Endothelial cell of umbilical vein (primary cell): ENCODE data around the gene ETV7. TPM values are rescaled to one million over a fixed set of nuclear protein-coding genes. Genes with fewer than 3 reads are reported as not detected.

Experiments
- BruUV-seq: library from RNA; stranded (reverse); fragments of 400-500 nt; replicated peaks from 2 replicates; lab custom pipeline; 2021; lab: Mats Ljungman, UMichigan
- CTCF ChIA-PET: fragments of 300-600, 350-600 bp; sonication (Branson Sonifier 250); formaldehyde crosslinking; loops from one replicate; lab custom pipeline; 2021; ENCODE audit warnings: antibody characterized with exemption, inconsistent platforms; lab: Charles Lee
- POLR2A ChIA-PET: fragments of 300-600, 350-600 bp; sonication (Branson Sonifier 250); formaldehyde crosslinking; loops from one replicate; lab custom pipeline; 2021; ENCODE audit warnings: antibody characterized with exemption, inconsistent platforms; lab: Charles Lee
- DNase-seq: peaks from one replicate; pipeline ENCODE4 v3.0.0-alpha.2; 2011; ENCODE audit warnings: low read depth, low spot score
- FAIRE-seq: peaks from 2 replicates; lab custom pipeline; 2011; peaks lifted over from hg19 to GRCh38; lab: Jason Lieb, UNC
- H2AFZ ChIP-seq: 2 replicates; pipeline ENCODE4 v1.6.0; 2012; ENCODE audit warnings: low read depth, low read length, control low read depth, inconsistent platforms
- H3K27ac ChIP-seq: 2 replicates; pipeline ENCODE4 v1.5.1; 2011; ENCODE audit warnings: low read depth, mild to moderate bottlenecking, control low read depth, low read length, moderate library complexity; ENCODE audit not compliant: insufficient read depth
- H3K27me3 ChIP-seq, 2 experiments: 2 replicates each; pipeline versions ENCODE4 v1.6.0 to v1.6.1; 2011; ENCODE audit warnings: low read length in 2 of 2, mixed read lengths in 1 of 2; ENCODE audit not compliant: control insufficient read depth in 2 of 2, insufficient read depth in 2 of 2
- H3K36me3 ChIP-seq, 2 experiments: 2 replicates in 1 of 2; 3 replicates in 1 of 2; pipeline ENCODE4 v1.5.1; 2011; ENCODE audit warnings: low read length in 2 of 2, mild to moderate bottlenecking in 1 of 2, moderate library complexity in 1 of 2; ENCODE audit not compliant: control insufficient read depth in 2 of 2, insufficient read depth in 2 of 2; ENCODE audit errors: extremely low read depth in 1 of 2
- H3K4me1 ChIP-seq: 3 replicates; pipeline ENCODE4 v1.5.1; 2011; ENCODE audit warnings: mild to moderate bottlenecking, low read length; ENCODE audit not compliant: control insufficient read depth, insufficient read depth; ENCODE audit errors: extremely low read depth
- H3K4me2 ChIP-seq: 2 replicates; pipeline ENCODE4 v1.6.1; 2011; ENCODE audit warnings: low read length, control low read depth, mixed read lengths; ENCODE audit not compliant: insufficient read depth
- H3K4me3 ChIP-seq, 3 experiments: fragments of 200-600 bp in 1 of 3; sonication (generic), shearing (Covaris generic) in 1 of 3; replicated peaks in 1 of 3; 2 replicates each; pipeline ENCODE4 v1.5.1; 2011 to 2016; ENCODE audit warnings: control low read depth in 3 of 3, low read length in 3 of 3, mild to moderate bottlenecking in 2 of 3, inconsistent platforms in 1 of 3, low read depth in 1 of 3, moderate library complexity in 1 of 3; ENCODE audit not compliant: insufficient read depth in 1 of 3
- H3K79me2 ChIP-seq: 2 replicates; pipeline ENCODE4 v1.6.0; 2012; ENCODE audit warnings: low read length, inconsistent platforms; ENCODE audit not compliant: control insufficient read depth, insufficient read depth
- H3K9ac ChIP-seq: replicated peaks from 2 replicates; pipeline ENCODE3; 2011; ENCODE audit warnings: low read length, control low read depth; ENCODE audit not compliant: insufficient read depth; ENCODE audit errors: extremely low read depth
- H3K9me1 ChIP-seq: replicated peaks from 3 replicates; pipeline ENCODE4 v1.6.0; 2011; ENCODE audit warnings: mild to moderate bottlenecking, low read length; ENCODE audit not compliant: control insufficient read depth, insufficient read depth; ENCODE audit errors: extremely low read depth
- H3K9me3 ChIP-seq: replicated peaks from 2 replicates; pipeline ENCODE4 v1.5.1; 2012; ENCODE audit warnings: low read length, inconsistent platforms; ENCODE audit not compliant: control insufficient read depth, insufficient read depth
- H4K20me1 ChIP-seq: replicated peaks from 2 replicates; pipeline ENCODE3; 2011; ENCODE audit warnings: mild to moderate bottlenecking, low read length; ENCODE audit not compliant: control insufficient read depth, insufficient read depth; ENCODE audit errors: extremely low read depth
- EZH2 ChIP-seq: IDR thresholded peaks from 2 replicates; pipeline ENCODE4 v1.6.1; 2012; ENCODE audit warnings: borderline replicate concordance, low read depth, mild to moderate bottlenecking, moderate library complexity, low read length, inconsistent platforms; ENCODE audit not compliant: severe bottlenecking
- FOS ChIP-seq: IDR thresholded peaks from 2 replicates; pipeline ENCODE4 v1.6.1; 2011; ENCODE audit warnings: mild to moderate bottlenecking, low read length, moderate library complexity, borderline replicate concordance; ENCODE audit not compliant: insufficient read depth
- GATA2 ChIP-seq: IDR thresholded peaks from 2 replicates; pipeline ENCODE4 v1.7.0; 2011; ENCODE audit warnings: low read depth, mild to moderate bottlenecking, moderate library complexity, mixed read lengths, low read length; ENCODE audit not compliant: insufficient read length, insufficient read depth
- JUN ChIP-seq: IDR thresholded peaks from 2 replicates; pipeline ENCODE4 v1.6.1; 2011; ENCODE audit warnings: borderline replicate concordance, low read depth; ENCODE audit not compliant: insufficient read length, insufficient read depth
- MYC ChIP-seq: IDR thresholded peaks from one replicate; pipeline ENCODE4 v1.6.1; 2011; ENCODE audit warnings: mild to moderate bottlenecking, low read depth, low read length
- POLR2A ChIP-seq: IDR thresholded peaks from 2 replicates; pipeline ENCODE4 v1.6.1; 2012; ENCODE audit warnings: low read depth, mild to moderate bottlenecking, control low read depth, low read length
- POLR2AphosphoS5 ChIP-seq: IDR thresholded peaks from 2 replicates; pipeline ENCODE4 v1.6.1; 2012; ENCODE audit warnings: low read depth, mild to moderate bottlenecking, control low read depth, low read length, moderate library complexity; ENCODE audit not compliant: insufficient read depth
- dilution Hi-C: fragments of 300-500 bp; cut with MboI; formaldehyde crosslinking; loops from one replicate; pipeline ENCODE4 v1.15.0; 2019; ENCODE audit warnings: low sequenced_read_pairs; ENCODE audit not compliant: extremely low pct_ligation_motif_present
- intact Hi-C: fragments of 100-400 bp; cut with micrococcal nuclease; formaldehyde crosslinking; loops from one replicate; pipeline ENCODE4 v1.10.0; 2022
- polyA plus RNA-seq, 4 experiments: library from polyadenylated mRNA; depleted of rRNA in 3 of 4; stranded (reverse) in 3 of 4; unstranded in 1 of 4; fragments of >200 nt; gene quantifications; 2 replicates each; pipeline versions ENCODE4 v1.2.1 to v1.2.3, GENCODE V29; 2011 to 2012; ENCODE audit warnings: missing spikeins in 1 of 4
- total RNA-seq: library from RNA; stranded (reverse); gene quantifications from 2 replicates; pipeline ENCODE4 v1.2.3, GENCODE V29; 2021
- TF ChIP-seq, protein P1 (sequence below), 2 donors: IDR thresholded peaks; 1 replicate in 1 of 2; 2 replicates in 1 of 2; pipeline ENCODE4 v1.5.1; 2011; ENCODE audit warnings: low read length in 2 of 2, mild to moderate bottlenecking in 2 of 2, moderate library complexity in 2 of 2, control low read depth in 1 of 2, inconsistent platforms in 1 of 2, low read depth in 1 of 2; ENCODE audit not compliant: insufficient read depth in 1 of 2; ENCODE audit errors: extremely low read depth in 1 of 2
- TF ChIP-seq, protein P2 (sequence below): IDR thresholded peaks from 2 replicates; pipeline ENCODE4 v1.6.1; 2011; ENCODE audit not compliant: insufficient read depth, insufficient read length

The ETV7 gene
- total and polyA plus RNA-seq, 2 donors (not counting 3 experiments of a cell fraction or from before 2014, with no cell fraction given), result 0.23 to 0.58 TPM

GRCh38 chr6:36368421-36368820 lies 19.0 kb downstream of the ETV7 start:
- H3K9me1 ChIP-seq, result no peaks in the 10 kb centered on the region
- peaks cover 9% of the 10 kb centered on the region for H3K4me1 ChIP-seq
- POLR2A ChIA-PET, result no interaction called here
- DNase-seq (no peak), FAIRE-seq (no peak)
- H3K4me3 ChIP-seq, result no peak overlapping the region
- TF ChIP-seq POLR2A, result no peak
- no peak for TF ChIP-seq POLR2AphosphoS5
- TF ChIP-seq, protein P1, sequence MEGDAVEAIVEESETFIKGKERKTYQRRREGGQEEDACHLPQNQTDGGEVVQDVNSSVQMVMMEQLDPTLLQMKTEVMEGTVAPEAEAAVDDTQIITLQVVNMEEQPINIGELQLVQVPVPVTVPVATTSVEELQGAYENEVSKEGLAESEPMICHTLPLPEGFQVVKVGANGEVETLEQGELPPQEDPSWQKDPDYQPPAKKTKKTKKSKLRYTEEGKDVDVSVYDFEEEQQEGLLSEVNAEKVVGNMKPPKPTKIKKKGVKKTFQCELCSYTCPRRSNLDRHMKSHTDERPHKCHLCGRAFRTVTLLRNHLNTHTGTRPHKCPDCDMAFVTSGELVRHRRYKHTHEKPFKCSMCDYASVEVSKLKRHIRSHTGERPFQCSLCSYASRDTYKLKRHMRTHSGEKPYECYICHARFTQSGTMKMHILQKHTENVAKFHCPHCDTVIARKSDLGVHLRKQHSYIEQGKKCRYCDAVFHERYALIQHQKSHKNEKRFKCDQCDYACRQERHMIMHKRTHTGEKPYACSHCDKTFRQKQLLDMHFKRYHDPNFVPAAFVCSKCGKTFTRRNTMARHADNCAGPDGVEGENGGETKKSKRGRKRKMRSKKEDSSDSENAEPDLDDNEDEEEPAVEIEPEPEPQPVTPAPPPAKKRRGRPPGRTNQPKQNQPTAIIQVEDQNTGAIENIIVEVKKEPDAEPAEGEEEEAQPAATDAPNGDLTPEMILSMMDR (IDR thresholded peaks at IDR 0.05; ENCODE audit: extremely low read depth in 1 of 2, insufficient read depth in 1 of 2, low read depth in 1 of 2, low read length in 2 of 2), result no peak
- no TSS peak for BruUV-seq
- CTCF ChIA-PET, result interaction anchor here (1.4 to 3.2 kb wide), 4 partner anchors 8 to 66 kb away, joined by 3 to 11 read pairs (median 7); partner anchors contain the start of gene ETV7
- H3K4me2 ChIP-seq, result no peak overlapping the region
- dilution Hi-C loops, result no loop called here
- no peak overlapping the region for H3K27ac ChIP-seq
- no peaks in the 10 kb centered on the region for H3K9me3 ChIP-seq
- peaks cover 0 to 5% of the 10 kb centered on the region in 2 experiments for H3K27me3 ChIP-seq
- H3K79me2 ChIP-seq, result no peaks in the 10 kb centered on the region
- intact Hi-C loops, result no loop called here
- H2AFZ ChIP-seq, result no peak overlapping the region
- no peak overlapping the region for H3K9ac ChIP-seq
- H3K36me3 ChIP-seq, result no peaks in the 10 kb centered on the region
- no peaks in the 10 kb centered on the region for H4K20me1 ChIP-seq

DNA sequence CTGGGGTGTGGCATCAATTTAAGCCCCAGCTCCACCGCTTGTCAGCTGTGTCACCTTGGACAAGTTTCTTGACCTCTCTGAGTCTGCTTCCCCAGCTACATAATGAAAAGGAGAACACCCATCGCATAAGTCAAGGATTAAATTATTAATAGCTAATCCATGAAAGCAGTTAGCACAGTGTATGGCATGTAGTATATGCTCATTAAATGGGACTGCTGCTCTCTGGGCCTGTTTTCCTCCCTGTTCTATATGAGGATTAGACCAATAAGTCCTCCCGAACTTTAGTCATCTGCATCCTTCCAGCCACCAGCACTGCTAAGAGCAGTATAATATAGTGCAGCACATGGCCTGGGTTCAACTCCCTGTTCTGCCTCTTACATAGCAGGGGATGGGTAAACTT lies 19.7 kb downstream of the ETV7 start:
- Histone ChIP-seq H4K20me1 (no peaks in the 10 kb centered on the region), H3K36me3 (no peaks in the 10 kb centered on the region), H3K9me3 (no peaks in the 10 kb centered on the region), H3K4me1 (peaks cover 9% of the 10 kb centered on the region), H3K4me3 (no peak overlapping the region), H2AFZ (no peak overlapping the region), H3K79me2 (no peaks in the 10 kb centered on the region), H3K27me3 (peaks cover 0 to 3% of the 10 kb centered on the region in 2 experiments), H3K9me1 (no peaks in the 10 kb centered on the region), H3K4me2 (no peak overlapping the region), H3K9ac (no peak overlapping the region), H3K27ac (no peak overlapping the region)
- dilution Hi-C loops, result no loop called here
- DNase-seq (no peak), FAIRE-seq (no peak)
- intact Hi-C loops, result no loop called here
- TF ChIP-seq GATA2 (no peak), MYC (no peak), FOS (no peak), EZH2 (no peak), JUN (no peak), POLR2AphosphoS5 (no peak), POLR2A (no peak)
- TF ChIP-seq, protein P2, sequence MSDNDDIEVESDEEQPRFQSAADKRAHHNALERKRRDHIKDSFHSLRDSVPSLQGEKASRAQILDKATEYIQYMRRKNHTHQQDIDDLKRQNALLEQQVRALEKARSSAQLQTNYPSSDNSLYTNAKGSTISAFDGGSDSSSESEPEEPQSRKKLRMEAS, result no peak
- TF ChIP-seq, protein P1 (IDR thresholded peaks at IDR 0.05; ENCODE audit: extremely low read depth in 1 of 2, insufficient read depth in 1 of 2, low read depth in 1 of 2, low read length in 2 of 2), result no peak
- POLR2A ChIA-PET, result no interaction called here
- CTCF ChIA-PET, result interaction anchor here (1.8 to 3.2 kb wide), 3 partner anchors 19 to 65 kb away, joined by 7 to 11 read pairs (median 7); partner anchors contain the start of gene ETV7
- no TSS peak for BruUV-seq
